Brain microvascular endothelial cell (primary cell): Measurements from ENCODE around the gene S100A2.

ENCODE experiments used
- DNase-seq: peaks from one replicate; pipeline ENCODE4 v3.0.0-alpha.2; 2020
- H3K27ac ChIP-seq: fragments of 250-450 bp; sonication (Bioruptor Pico); 2 replicates; pipeline ENCODE4 v1.5.1; 2020; ENCODE audit warnings: mild to moderate bottlenecking, moderate library complexity
- H3K27me3 ChIP-seq: fragments of 250-450 bp; sonication (Bioruptor Pico); replicated peaks from 2 replicates; pipeline ENCODE4 v1.5.1; 2020; ENCODE audit warnings: mild to moderate bottlenecking
- H3K36me3 ChIP-seq: fragments of 250-450 bp; sonication (Bioruptor Pico); replicated peaks from 2 replicates; pipeline ENCODE4 v1.5.1; 2020; ENCODE audit warnings: mild to moderate bottlenecking
- H3K4me3 ChIP-seq: 2 replicates; pipeline ENCODE4 v1.5.1; 2011; ENCODE audit warnings: low read depth, mild to moderate bottlenecking, control low read depth, low read length, moderate library complexity
- in situ Hi-C: cut with HindIII; loops from 2 replicates; pipeline ENCODE4 v1.10.0; 2017; ENCODE audit warnings: low sequenced_read_pairs, low pct_ligation_motif_present
- TF ChIP-seq, protein P1 (sequence below): IDR thresholded peaks from 2 replicates; pipeline ENCODE4 v1.5.1; 2011; ENCODE audit warnings: low read depth, mild to moderate bottlenecking, moderate library complexity, low read length, control low read depth, inconsistent platforms; ENCODE audit errors: missing control alignments

The S100A2 gene

DNA sequence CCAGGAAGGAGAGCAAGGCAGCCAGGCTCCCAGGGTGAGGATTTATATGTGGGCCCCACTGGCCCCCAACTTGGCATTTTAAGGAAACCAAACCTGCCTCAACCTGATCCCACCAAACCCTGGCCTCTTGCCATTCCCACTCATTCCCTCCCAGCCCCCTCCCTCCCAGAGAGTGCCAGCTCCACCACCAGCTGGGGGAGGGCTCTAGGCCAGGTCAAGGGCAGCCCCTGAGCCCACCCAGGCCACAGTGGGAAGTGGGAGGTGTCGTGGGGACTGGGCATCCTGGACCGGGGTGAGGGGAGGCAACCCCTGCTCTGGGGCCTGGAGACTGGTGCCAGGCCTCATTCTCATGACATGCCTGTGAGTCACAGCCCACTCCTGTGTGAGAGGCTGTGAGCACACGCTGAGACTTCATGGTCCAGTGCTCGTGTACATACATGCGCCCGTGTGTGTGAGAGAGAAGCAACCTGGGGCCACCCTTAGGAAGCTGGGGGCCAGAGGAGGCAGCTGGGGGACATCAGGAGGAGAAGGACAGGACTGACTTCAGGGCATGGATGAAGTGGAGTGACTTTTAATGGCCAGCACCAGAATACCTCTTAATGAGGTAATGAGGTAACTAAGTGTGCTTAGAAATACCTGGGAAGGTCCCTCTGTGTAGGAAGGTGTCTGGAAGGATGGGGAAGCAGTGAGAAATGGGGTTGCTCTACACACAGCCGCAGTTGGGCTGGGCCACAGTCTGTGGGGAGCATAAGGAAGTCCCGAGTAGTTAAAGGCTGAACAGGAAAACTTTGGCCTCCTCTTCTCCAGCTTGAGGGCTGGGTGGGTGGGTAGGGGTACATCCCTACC, at the start of gene S100A2:
Gene S100A2 (minus strand): TSS at position 316 of the 846 bp plus-strand sequence. CDS start 1,967 bp downstream, outside the sequence.
- H3K4me3 ChIP-seq: no peak within 1 kb of the TSS
- TF ChIP-seq, protein P1, sequence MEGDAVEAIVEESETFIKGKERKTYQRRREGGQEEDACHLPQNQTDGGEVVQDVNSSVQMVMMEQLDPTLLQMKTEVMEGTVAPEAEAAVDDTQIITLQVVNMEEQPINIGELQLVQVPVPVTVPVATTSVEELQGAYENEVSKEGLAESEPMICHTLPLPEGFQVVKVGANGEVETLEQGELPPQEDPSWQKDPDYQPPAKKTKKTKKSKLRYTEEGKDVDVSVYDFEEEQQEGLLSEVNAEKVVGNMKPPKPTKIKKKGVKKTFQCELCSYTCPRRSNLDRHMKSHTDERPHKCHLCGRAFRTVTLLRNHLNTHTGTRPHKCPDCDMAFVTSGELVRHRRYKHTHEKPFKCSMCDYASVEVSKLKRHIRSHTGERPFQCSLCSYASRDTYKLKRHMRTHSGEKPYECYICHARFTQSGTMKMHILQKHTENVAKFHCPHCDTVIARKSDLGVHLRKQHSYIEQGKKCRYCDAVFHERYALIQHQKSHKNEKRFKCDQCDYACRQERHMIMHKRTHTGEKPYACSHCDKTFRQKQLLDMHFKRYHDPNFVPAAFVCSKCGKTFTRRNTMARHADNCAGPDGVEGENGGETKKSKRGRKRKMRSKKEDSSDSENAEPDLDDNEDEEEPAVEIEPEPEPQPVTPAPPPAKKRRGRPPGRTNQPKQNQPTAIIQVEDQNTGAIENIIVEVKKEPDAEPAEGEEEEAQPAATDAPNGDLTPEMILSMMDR: no peak
- H3K36me3 ChIP-seq: no peaks in the 10 kb centered on the region
- peak within 1 kb of the TSS; percentile 97 for H3K27ac ChIP-seq
- in situ Hi-C loops: no loop called here
- H3K27me3 ChIP-seq: no peaks in the 10 kb centered on the region
- peak; percentile 77 for DNase-seq

DNA sequence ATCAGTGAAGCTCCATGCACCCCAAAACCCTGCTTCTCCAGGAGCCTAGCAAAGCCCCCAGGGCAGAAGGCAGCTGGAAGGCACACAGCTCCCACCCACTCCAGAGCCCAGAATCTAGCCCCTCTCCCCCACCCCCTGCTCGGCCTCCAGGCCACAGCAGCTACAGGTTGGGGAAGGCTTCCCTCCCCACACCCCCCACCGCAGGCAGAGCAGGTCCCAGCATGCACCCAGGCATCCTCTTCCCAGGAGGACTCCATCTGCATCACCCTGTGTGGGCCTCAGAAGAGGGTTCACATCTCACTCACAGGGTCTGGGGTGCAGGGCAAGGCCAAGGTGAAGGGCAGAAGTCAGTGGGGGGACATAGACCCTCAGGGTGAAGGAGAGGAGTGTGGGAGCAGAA, 49.8 kb upstream of the S100A2 start:
- TF ChIP-seq, protein P1: no peak
- Histone ChIP-seq H3K27ac (no peak overlapping the region), H3K4me3 (no peak overlapping the region), H3K36me3 (peaks cover 16% of the 10 kb centered on the region), H3K27me3 (no peaks in the 10 kb centered on the region)
- DNase-seq: no peak
- in situ Hi-C loops: no loop called here

DNA sequence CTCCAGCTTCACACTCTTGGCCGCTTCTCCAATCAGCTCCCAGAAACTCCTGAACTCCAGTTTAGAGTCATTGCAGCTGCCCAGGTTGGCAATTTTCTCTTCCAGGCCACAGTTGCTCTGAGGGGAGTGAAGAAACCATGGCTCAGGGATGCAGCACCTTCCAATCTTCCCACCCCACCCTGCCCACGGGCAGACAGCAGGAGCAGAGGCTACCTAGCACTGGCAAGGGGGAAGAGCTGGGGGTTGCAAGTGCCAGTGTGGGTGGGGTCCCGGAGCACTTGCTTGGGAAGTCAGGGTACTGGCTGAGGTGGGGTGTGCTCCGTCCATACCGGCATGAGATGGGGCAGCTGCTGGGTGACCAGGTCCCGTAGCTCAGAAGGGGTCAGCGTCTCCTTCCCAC, 49.3 kb upstream of the S100A2 start:
- Histone ChIP-seq H3K36me3 (peaks cover 12% of the 10 kb centered on the region), H3K4me3 (no peak overlapping the region), H3K27ac (no peak overlapping the region), H3K27me3 (no peaks in the 10 kb centered on the region)
- no peak for DNase-seq
- TF ChIP-seq, protein P1: no peak
- in situ Hi-C loops: no loop called here

DNA sequence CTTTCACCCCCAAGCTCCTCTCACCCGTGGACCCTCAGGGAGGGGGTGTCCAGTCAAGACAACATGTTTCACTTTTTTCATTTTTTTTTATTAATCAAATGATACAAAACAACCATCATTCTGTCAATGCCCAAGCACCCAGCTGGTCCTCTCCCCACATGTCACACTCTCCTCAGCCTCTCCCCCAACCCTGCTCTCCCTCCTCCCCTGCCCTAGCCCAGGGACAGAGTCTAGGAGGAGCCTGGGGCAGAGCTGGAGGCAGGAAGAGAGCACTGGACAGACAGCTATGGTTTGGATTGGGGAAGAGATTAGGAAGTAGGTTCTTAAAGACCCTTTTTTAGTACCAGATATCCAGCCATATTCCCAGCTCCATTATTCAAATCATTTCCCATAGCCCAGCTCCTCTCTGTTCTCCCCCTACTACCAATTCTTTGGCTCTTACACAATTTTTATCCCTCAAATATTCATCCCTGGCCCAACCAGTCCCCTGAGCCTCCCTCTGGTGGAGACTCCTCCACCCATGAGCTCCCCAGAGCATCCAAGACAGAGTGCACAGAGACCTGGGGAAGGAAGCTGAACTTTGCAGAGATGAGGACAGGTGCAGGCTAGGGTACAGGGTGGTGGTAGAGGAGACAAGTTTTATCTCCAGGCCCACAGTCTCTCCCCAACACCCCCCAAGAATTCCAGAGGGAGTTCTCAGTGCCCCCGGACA, 48.7 kb upstream of the S100A2 start:
- no peak overlapping the region for H3K27ac ChIP-seq

DNA sequence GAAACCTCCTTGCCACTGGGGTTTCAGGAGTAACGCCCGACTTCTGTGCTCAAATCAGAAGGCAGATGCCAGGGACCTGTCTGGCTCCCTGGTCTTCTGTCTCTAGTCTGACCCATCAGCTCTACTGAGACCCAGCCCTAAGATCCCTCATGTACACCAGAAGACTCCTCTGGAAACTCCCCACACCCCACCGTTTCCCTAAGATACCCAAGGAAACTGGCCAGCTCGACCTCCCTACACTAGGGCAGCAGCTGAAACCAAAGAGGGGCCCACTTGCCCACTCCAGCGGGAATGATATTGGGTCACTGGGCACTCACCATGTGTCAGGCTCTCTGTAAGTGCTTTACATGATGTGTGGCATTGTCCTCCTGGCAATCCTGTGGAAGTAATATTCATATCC, 47.8 kb upstream of the S100A2 start:
- Histone ChIP-seq H3K27ac (no peak overlapping the region), H3K27me3 (no peaks in the 10 kb centered on the region), H3K36me3 (peaks cover 1% of the 10 kb centered on the region), H3K4me3 (no peak overlapping the region)
- TF ChIP-seq, protein P1: no peak
- no peak for DNase-seq
- in situ Hi-C loops: no loop called here

More for the DNA sequence above, 48.7 kb upstream of the S100A2 start:
- H3K4me3 ChIP-seq: no peak overlapping the region
- no peaks in the 10 kb centered on the region for H3K27me3 ChIP-seq
- in situ Hi-C loops: no loop called here
- DNase-seq: no peak
- TF ChIP-seq, protein P1: peak; percentile 12
- H3K36me3 ChIP-seq: peaks cover 6% of the 10 kb centered on the region
